ENCODE results near the gene CCNQ. TPM values are rescaled to one million over a fixed set of nuclear protein-coding genes. Genes with fewer than 3 reads are reported as not detected.

The CCNQ gene
- total RNA-seq, 1 donor = 12.0 TPM

GRCh38 chrX:153640045-153640686 lies 41.2 kb upstream of the CCNQ start:
- H3K4me1 ChIP-seq (ENCODE audit: insufficient read depth, low read length) = no peaks in the 10 kb centered on the region
- H3K4me3 ChIP-seq (ENCODE audit: low read length) = no peak overlapping the region
- peaks cover 10% of the 10 kb centered on the region for H3K27me3 ChIP-seq (ENCODE audit: insufficient read depth, low read length)
- H3K9me3 ChIP-seq (ENCODE audit: low read depth, low read length) = no peaks in the 10 kb centered on the region

DNA sequence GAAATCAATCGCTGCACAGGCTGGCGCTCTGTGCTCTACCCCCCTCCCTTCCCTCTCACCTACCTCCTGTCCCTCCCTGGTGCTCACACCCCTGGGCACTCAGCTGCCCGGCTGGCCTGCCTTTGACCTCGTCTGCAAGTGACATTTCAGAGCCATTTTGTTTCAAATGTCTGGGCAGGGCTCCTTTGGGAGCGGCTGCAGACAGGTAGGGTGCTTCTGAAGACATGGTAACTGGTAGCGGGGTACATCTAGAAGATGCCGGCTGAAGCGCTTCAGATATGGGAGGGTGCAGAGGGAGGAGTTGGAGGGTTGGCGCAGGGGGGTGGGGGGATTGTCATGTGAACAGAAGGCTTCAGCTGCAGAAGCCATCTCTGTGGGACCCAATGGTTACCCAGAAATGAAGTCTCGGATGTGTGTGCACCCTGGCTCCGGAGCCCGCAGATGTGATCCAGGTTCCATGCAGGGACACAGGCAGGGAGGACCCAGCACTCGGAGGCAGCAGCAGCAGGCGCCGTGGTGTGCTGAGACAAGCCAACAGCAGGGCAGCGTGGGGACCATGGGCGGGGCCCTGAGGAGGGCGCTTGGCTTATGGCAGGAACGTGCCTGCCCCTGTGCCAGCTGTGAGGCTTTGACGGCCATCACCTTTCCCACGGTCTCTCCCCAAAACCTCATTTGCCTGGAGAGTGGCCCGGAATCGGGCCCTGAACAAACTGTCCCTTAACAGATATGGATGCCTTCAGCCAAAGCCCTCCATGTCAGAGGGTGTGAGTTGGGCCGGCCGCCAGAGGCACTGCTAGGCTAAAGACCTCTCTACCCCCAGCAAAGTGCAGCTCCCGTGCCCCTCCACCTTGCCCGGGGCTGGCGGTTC lies 40.5 kb upstream of the CCNQ start:
- H3K4me3 ChIP-seq (ENCODE audit: low read length) = no peak overlapping the region
- no peaks in the 10 kb centered on the region for H3K9me3 ChIP-seq (ENCODE audit: low read depth, low read length)
- H3K4me1 ChIP-seq (ENCODE audit: insufficient read depth, low read length) = no peaks in the 10 kb centered on the region
- peaks cover 4% of the 10 kb centered on the region for H3K27me3 ChIP-seq (ENCODE audit: insufficient read depth, low read length)

- H3K27me3 ChIP-seq (ENCODE audit: insufficient read depth, low read length) = peaks cover 4% of the 10 kb centered on the region
- H3K4me3 ChIP-seq (ENCODE audit: low read length) = no peak overlapping the region
- H3K4me1 ChIP-seq (ENCODE audit: insufficient read depth, low read length) = no peaks in the 10 kb centered on the region
- no peaks in the 10 kb centered on the region for H3K9me3 ChIP-seq (ENCODE audit: low read depth, low read length)
Measured at GRCh38 chrX:153638436-153639176, 39.7 kb upstream of the CCNQ start.

GRCh38 chrX:153638041-153638371 lies 39.1 kb upstream of the CCNQ start:
- no peaks in the 10 kb centered on the region for H3K4me1 ChIP-seq (ENCODE audit: insufficient read depth, low read length)

GRCh38 chrX:153637121-153638040 lies 38.4 kb upstream of the CCNQ start:
- Histone ChIP-seq H3K4me1 (ENCODE audit: insufficient read depth, low read length) (no peaks in the 10 kb centered on the region), H3K4me3 (ENCODE audit: low read length) (no peak overlapping the region), H3K27me3 (ENCODE audit: insufficient read depth, low read length) (peaks cover 4% of the 10 kb centered on the region), H3K9me3 (ENCODE audit: low read depth, low read length) (no peaks in the 10 kb centered on the region)

More at GRCh38 chrX:153638041-153638371, 39.1 kb upstream of the CCNQ start:
- no peak overlapping the region for H3K4me3 ChIP-seq (ENCODE audit: low read length)
- peaks cover 4% of the 10 kb centered on the region for H3K27me3 ChIP-seq (ENCODE audit: insufficient read depth, low read length)
- no peaks in the 10 kb centered on the region for H3K9me3 ChIP-seq (ENCODE audit: low read depth, low read length)

GRCh38 chrX:153636716-153637115 lies 37.8 kb upstream of the CCNQ start:
- Histone ChIP-seq H3K4me1 (ENCODE audit: insufficient read depth, low read length) (no peaks in the 10 kb centered on the region), H3K4me3 (ENCODE audit: low read length) (no peak overlapping the region), H3K27me3 (ENCODE audit: insufficient read depth, low read length) (peaks cover 4% of the 10 kb centered on the region), H3K9me3 (ENCODE audit: low read depth, low read length) (no peaks in the 10 kb centered on the region)

- Histone ChIP-seq H3K27me3 (ENCODE audit: insufficient read depth, low read length) (no peaks in the 10 kb centered on the region), H3K9me3 (ENCODE audit: low read depth, low read length) (no peaks in the 10 kb centered on the region), H3K4me3 (ENCODE audit: low read length) (no peak overlapping the region), H3K4me1 (ENCODE audit: insufficient read depth, low read length) (no peaks in the 10 kb centered on the region)
Measured at GRCh38 chrX:153635788-153636668, 37.1 kb upstream of the CCNQ start.

GRCh38 chrX:153635388-153635787 lies 36.4 kb upstream of the CCNQ start:
- Histone ChIP-seq H3K4me3 (ENCODE audit: low read length) (no peak overlapping the region), H3K4me1 (ENCODE audit: insufficient read depth, low read length) (no peaks in the 10 kb centered on the region), H3K9me3 (ENCODE audit: low read depth, low read length) (no peaks in the 10 kb centered on the region), H3K27me3 (ENCODE audit: insufficient read depth, low read length) (no peaks in the 10 kb centered on the region)

GRCh38 chrX:153634832-153635231 lies 35.9 kb upstream of the CCNQ start:
- Histone ChIP-seq H3K9me3 (ENCODE audit: low read depth, low read length) (no peaks in the 10 kb centered on the region), H3K27me3 (ENCODE audit: insufficient read depth, low read length) (no peaks in the 10 kb centered on the region), H3K4me3 (ENCODE audit: low read length) (no peak overlapping the region), H3K4me1 (ENCODE audit: insufficient read depth, low read length) (no peaks in the 10 kb centered on the region)

GRCh38 chrX:153634236-153634635 lies 35.3 kb upstream of the CCNQ start:
- Histone ChIP-seq H3K9me3 (ENCODE audit: low read depth, low read length) (no peaks in the 10 kb centered on the region), H3K27me3 (ENCODE audit: insufficient read depth, low read length) (no peaks in the 10 kb centered on the region), H3K4me1 (ENCODE audit: insufficient read depth, low read length) (no peaks in the 10 kb centered on the region), H3K4me3 (ENCODE audit: low read length) (no peak overlapping the region)

GRCh38 chrX:153633607-153634180 lies 34.8 kb upstream of the CCNQ start:
- no peaks in the 10 kb centered on the region for H3K27me3 ChIP-seq (ENCODE audit: insufficient read depth, low read length)
- no peak overlapping the region for H3K4me3 ChIP-seq (ENCODE audit: low read length)
- H3K4me1 ChIP-seq (ENCODE audit: insufficient read depth, low read length) = no peaks in the 10 kb centered on the region
- H3K9me3 ChIP-seq (ENCODE audit: low read depth, low read length) = no peaks in the 10 kb centered on the region

GRCh38 chrX:153633048-153633447 lies 34.1 kb upstream of the CCNQ start:
- H3K4me1 ChIP-seq (ENCODE audit: insufficient read depth, low read length) = no peaks in the 10 kb centered on the region
- H3K27me3 ChIP-seq (ENCODE audit: insufficient read depth, low read length) = no peaks in the 10 kb centered on the region
- H3K9me3 ChIP-seq (ENCODE audit: low read depth, low read length) = no peaks in the 10 kb centered on the region
- no peak overlapping the region for H3K4me3 ChIP-seq (ENCODE audit: low read length)

GRCh38 chrX:153632595-153632946 lies 33.6 kb upstream of the CCNQ start:
- Histone ChIP-seq H3K9me3 (ENCODE audit: low read depth, low read length) (no peaks in the 10 kb centered on the region), H3K4me1 (ENCODE audit: insufficient read depth, low read length) (no peaks in the 10 kb centered on the region), H3K27me3 (ENCODE audit: insufficient read depth, low read length) (no peaks in the 10 kb centered on the region), H3K4me3 (ENCODE audit: low read length) (no peak overlapping the region)

All from mononuclear cell (primary cell).